SK-N-SH treated with all-trans-retinoic acid at 6 μM for 48 hours (cell line): Measurements from ENCODE around the gene LRCOL1.

Experiments used
- ESRRG ChIP-seq: fragments of 250-450 bp; sonication (Bioruptor Pico); IDR thresholded peaks from 2 replicates; pipeline ENCODE4 v1.6.1; 2021; ENCODE audit warnings: mild to moderate bottlenecking
- SNAI2 ChIP-seq: fragments of 250-450 bp; sonication (Bioruptor Pico); IDR thresholded peaks from 2 replicates; pipeline ENCODE4 v1.5.0; 2020; ENCODE audit warnings: mild to moderate bottlenecking, moderate library complexity
- ZC3H10 ChIP-seq: fragments of 250-450 bp; sonication (Bioruptor Pico); IDR thresholded peaks from 2 replicates; pipeline ENCODE4 v1.5.1; 2021; ENCODE audit warnings: mild to moderate bottlenecking, moderate library complexity

DNA sequence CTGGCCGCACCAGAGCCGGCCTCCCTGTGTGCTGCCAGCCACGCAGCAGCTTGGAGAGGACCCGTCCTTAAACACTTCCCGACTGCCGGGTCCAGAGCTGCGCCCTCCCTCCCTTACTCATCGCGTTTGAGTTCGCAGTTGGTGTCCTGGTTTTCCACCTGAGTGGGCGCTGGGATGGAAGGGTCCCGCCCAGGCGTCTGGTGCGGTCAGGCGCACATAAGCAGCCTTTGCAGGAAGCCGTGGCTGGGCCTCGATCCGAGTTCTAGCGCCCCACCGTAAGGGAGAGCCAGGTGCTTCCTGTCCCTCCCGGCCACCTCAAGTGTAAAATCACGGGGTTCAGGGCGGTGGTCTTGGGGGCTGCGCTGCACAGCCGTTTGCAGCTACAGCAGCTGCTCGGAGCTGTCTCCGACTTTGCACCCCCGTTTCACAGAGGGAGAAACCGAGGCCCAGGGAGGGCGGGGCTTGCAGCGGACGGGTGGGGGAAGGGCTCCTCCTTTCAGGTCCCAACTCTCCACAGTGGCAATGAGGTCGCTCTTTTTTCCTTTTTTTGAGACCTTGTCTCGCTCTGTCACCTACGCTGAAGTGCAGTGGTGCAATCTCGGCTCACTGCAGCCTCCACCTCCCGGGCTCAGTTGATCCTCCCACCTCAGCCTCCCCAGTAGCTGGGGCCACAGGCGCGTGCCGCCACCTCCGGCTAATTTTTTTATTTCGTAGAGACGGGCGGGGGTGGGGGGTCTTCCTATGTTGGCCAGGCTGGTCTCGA lies 51.3 kb downstream of the LRCOL1 start:
- TF ChIP-seq ESRRG (CRISPR knock-in tag), result no peak
- no peak for TF ChIP-seq ZC3H10 (CRISPR knock-in tag)
- TF ChIP-seq SNAI2 (CRISPR knock-in tag), result no peak
